Mesothelial cell of epicardium (in vitro differentiated cells): ENCODE results near the gene PRG2. TPM values are rescaled to one million over a fixed set of nuclear protein-coding genes. Genes with fewer than 3 reads are reported as not detected.
"Not testable (repeated sequence)": the region's sequence is repeated elsewhere in the genome, so short reads cannot be mapped to it uniquely, and the experiment has no call there.

Source experiments
- DNase-seq, 2 experiments: peaks; one replicate each; pipeline ENCODE4 v3.0.0; 2021; ENCODE audit warnings: low spot score in 2 of 2; ENCODE audit not compliant: unreplicated experiment in 2 of 2
- H3K27ac Mint-ChIP-seq: 2 replicates; pipeline ENCODE4 v1.8.0; 2021; ENCODE audit warnings: mixed read lengths
- H3K27me3 Mint-ChIP-seq: 2 replicates; pipeline ENCODE4 v1.8.0; 2021; ENCODE audit warnings: low read depth, mixed read lengths
- H3K36me3 Mint-ChIP-seq: 2 replicates; pipeline ENCODE4 v1.8.0; 2021; ENCODE audit warnings: mixed read lengths
- H3K4me1 Mint-ChIP-seq: 2 replicates; pipeline ENCODE4 v1.8.0; 2021; ENCODE audit warnings: mixed read lengths
- H3K4me3 Mint-ChIP-seq: 2 replicates; pipeline ENCODE4 v1.8.0; 2021; ENCODE audit warnings: mild to moderate bottlenecking, moderate library complexity, mixed read lengths
- H3K9me3 Mint-ChIP-seq: 2 replicates; pipeline ENCODE4 v1.8.0; 2021; ENCODE audit warnings: mixed read lengths
- CTCF ChIP-seq: fragments of 200-600 bp; sonication (generic); IDR thresholded peaks from one replicate; pipeline ENCODE4 v1.5.0; 2021; ENCODE audit warnings: antibody characterized with exemption; ENCODE audit not compliant: unreplicated experiment
- total RNA-seq: library from RNA; stranded (reverse); gene quantifications from 3 replicates; pipeline ENCODE4 v1.2.1, GENCODE V29; 2021

The PRG2 gene
- total RNA-seq, 1 donor from 2014 or later = not detected

- H3K36me3 Mint-ChIP-seq = no peaks in the 10 kb centered on the region
- no peak for TF ChIP-seq CTCF
- DNase-seq = no peak
- H3K27ac Mint-ChIP-seq = no peak overlapping the region
- H3K27me3 Mint-ChIP-seq = no peaks in the 10 kb centered on the region
- H3K4me1 Mint-ChIP-seq = peaks cover 37% of the 10 kb centered on the region
- no peaks in the 10 kb centered on the region for H3K9me3 Mint-ChIP-seq
- H3K4me3 Mint-ChIP-seq = no peak overlapping the region
Observed at GRCh38 chr11:57341250-57341808, 49.1 kb downstream of the PRG2 start.

- Mint-ChIP-seq H3K9me3 (no peaks in the 10 kb centered on the region), H3K27ac (no peak overlapping the region), H3K4me1 (peaks cover 40% of the 10 kb centered on the region), H3K4me3 (no peak overlapping the region), H3K27me3 (no peaks in the 10 kb centered on the region), H3K36me3 (no peaks in the 10 kb centered on the region)
- TF ChIP-seq CTCF = no peak
- DNase-seq = no peak
Observed at GRCh38 chr11:57340039-57340615, 50.3 kb downstream of the PRG2 start.

- no peaks in the 10 kb centered on the region for H3K9me3 Mint-ChIP-seq
- no peaks in the 10 kb centered on the region for H3K36me3 Mint-ChIP-seq
- H3K27ac Mint-ChIP-seq = no peak overlapping the region
- no peak overlapping the region for H3K4me3 Mint-ChIP-seq
- DNase-seq = no peak
- peaks cover 48% of the 10 kb centered on the region for H3K4me1 Mint-ChIP-seq
- no peaks in the 10 kb centered on the region for H3K27me3 Mint-ChIP-seq
- no peak for TF ChIP-seq CTCF
Observed at GRCh38 chr11:57339328-57339727, 51.1 kb downstream of the PRG2 start.

GRCh38 chr11:57338142-57338541 is 52.3 kb downstream of the PRG2 start, which contains the start of gene P2RX3:
Gene P2RX3 (plus strand): TSS chr11:57338352. CDS start chr11:57338551, 199 bp downstream.
- H3K27me3 Mint-ChIP-seq = no peaks in the 10 kb centered on the region
- H3K9me3 Mint-ChIP-seq = no peaks in the 10 kb centered on the region
- DNase-seq = no peak
- peak within 1 kb of the TSS; percentile 18 for H3K27ac Mint-ChIP-seq
- H3K4me3 Mint-ChIP-seq = no peak within 1 kb of the TSS
- TF ChIP-seq CTCF = no peak
- H3K4me1 Mint-ChIP-seq = peaks cover 46% of the 10 kb centered on the region
- H3K36me3 Mint-ChIP-seq = peaks cover 3% of the 10 kb centered on the region

- Mint-ChIP-seq H3K4me1 (peaks cover 42% of the 10 kb centered on the region), H3K27ac (peak overlapping the region; percentile 99)
- not testable (repeated sequence) for H3K36me3 Mint-ChIP-seq, H3K4me3 Mint-ChIP-seq, H3K9me3 Mint-ChIP-seq, H3K27me3 Mint-ChIP-seq, DNase-seq
Observed at GRCh38 chr11:57336856-57337255, 53.6 kb downstream of the PRG2 start.

Other genes starting within 250 kb of the PRG2 start
- 11.5 to 14.7 TPM (median 13.2 TPM) in 3 replicates for gene LRRC55, start 208.7 kb downstream of the PRG2 start, total RNA-seq
- gene APLNR, start 153.4 kb downstream of the PRG2 start, total RNA-seq = 3.1 to 3.4 TPM (median 3.1 TPM) in 3 replicates
- 201 to 216 TPM (median 216 TPM) in 3 replicates for gene TNKS1BP1, start 65.7 kb downstream of the PRG2 start, total RNA-seq
- 106 to 110 TPM (median 108 TPM) in 3 replicates for gene SSRP1, start 54.8 kb downstream of the PRG2 start, total RNA-seq
- gene P2RX3, start 52.3 kb downstream of the PRG2 start, total RNA-seq = 2.0 to 3.1 TPM (median 2.6 TPM) in 3 replicates
- gene PRG3, start 9.5 kb downstream of the PRG2 start, total RNA-seq = not detected in 3 replicates
- 11.8 to 13.3 TPM (median 12.9 TPM) in 3 replicates for gene SLC43A3, start 36.5 kb upstream of the PRG2 start, total RNA-seq
- gene RTN4RL2, start 69.9 kb upstream of the PRG2 start, total RNA-seq = 0.38 to 0.63 TPM (median 0.53 TPM) in 3 replicates
- gene SLC43A1, start 125.1 kb upstream of the PRG2 start, total RNA-seq = 2.1 to 3.3 TPM (median 2.8 TPM) in 3 replicates
- gene TIMM10, start 140.1 kb upstream of the PRG2 start, total RNA-seq = 41.7 to 46.3 TPM (median 44.0 TPM) in 3 replicates
- not detected in 3 replicates for gene SMTNL1, start 146.9 kb upstream of the PRG2 start, total RNA-seq
- 35.5 to 41.4 TPM (median 39.2 TPM) in 3 replicates for gene UBE2L6, start 177.0 kb upstream of the PRG2 start, total RNA-seq
- gene SERPING1, start 207.0 kb upstream of the PRG2 start, total RNA-seq = 136 to 154 TPM (median 146 TPM) in 3 replicates